GM23248 (cell line): ENCODE data around the gene SLC9B2. TPM values are rescaled to one million over a fixed set of nuclear protein-coding genes. Genes with fewer than 3 reads are reported as not detected.
"Not testable (repeated sequence)": the region's sequence is repeated elsewhere in the genome, so short reads cannot be mapped to it uniquely, and the experiment has no call there.

ENCODE experiments used
- DNase-seq: peaks from one replicate; pipeline ENCODE4 v3.0.0-alpha.2; 2015
- H2AFZ ChIP-seq: fragments of 200-600 bp; sonication (generic); 2 replicates; pipeline ENCODE4 v1.6.1; 2016; ENCODE audit warnings: antibody characterized with exemption
- H3F3A ChIP-seq: fragments of 200-600 bp; sonication (generic); 2 replicates; pipeline ENCODE4 v1.6.1; 2016; ENCODE audit warnings: mild to moderate bottlenecking, antibody characterized with exemption, mixed run types; ENCODE audit not compliant: insufficient read depth
- H3K27ac ChIP-seq: fragments of 200-600 bp; sonication (generic); 2 replicates; pipeline ENCODE4 v1.5.1; 2016; ENCODE audit warnings: mild to moderate bottlenecking
- H3K27me3 ChIP-seq: fragments of 200-600 bp; sonication (generic); replicated peaks from 2 replicates; pipeline ENCODE4 v1.6.1; 2016; ENCODE audit warnings: mild to moderate bottlenecking; ENCODE audit not compliant: insufficient read depth
- H3K36me3 ChIP-seq: fragments of 200-600 bp; sonication (generic); 2 replicates; pipeline ENCODE4 v1.6.1; 2016; ENCODE audit warnings: low read depth, mild to moderate bottlenecking
- H3K4me1 ChIP-seq: fragments of 200-600 bp; sonication (generic); 2 replicates; pipeline ENCODE4 v1.6.1; 2016; ENCODE audit warnings: mild to moderate bottlenecking; ENCODE audit not compliant: insufficient read depth
- H3K4me2 ChIP-seq: fragments of 200-600 bp; sonication (generic); one replicate; pipeline ENCODE4 v1.6.1; 2016; ENCODE audit warnings: mild to moderate bottlenecking; ENCODE audit not compliant: unreplicated experiment
- H3K4me3 ChIP-seq: fragments of 200-600 bp; sonication (generic); 2 replicates; pipeline ENCODE4 v1.5.1; 2016; ENCODE audit warnings: mild to moderate bottlenecking
- H3K79me2 ChIP-seq: fragments of 200-600 bp; sonication (generic); 2 replicates; pipeline ENCODE4 v1.6.1; 2016; ENCODE audit warnings: mild to moderate bottlenecking; ENCODE audit not compliant: insufficient read depth
- H3K9ac ChIP-seq: fragments of 200-600 bp; sonication (generic); 2 replicates; pipeline ENCODE4 v1.6.1; 2016; ENCODE audit warnings: mild to moderate bottlenecking
- H3K9me2 ChIP-seq: fragments of 200-600 bp; sonication (generic); 2 replicates; pipeline ENCODE4 v1.6.1; 2016; ENCODE audit warnings: mixed run types, mild to moderate bottlenecking, moderate library complexity; ENCODE audit not compliant: insufficient read depth
- H3K9me3 ChIP-seq: fragments of 200-600 bp; sonication (generic); one replicate; pipeline ENCODE4 v1.6.1; 2017; ENCODE audit warnings: low read depth
- H4K20me1 ChIP-seq: fragments of 200-600 bp; sonication (generic); 2 replicates; pipeline ENCODE4 v1.6.0; 2016; ENCODE audit not compliant: insufficient read depth
- EZH2 ChIP-seq: fragments of 200-600 bp; sonication (generic); IDR thresholded peaks from 2 replicates; pipeline ENCODE4 v1.6.1; 2018; ENCODE audit warnings: antibody characterized with exemption, mild to moderate bottlenecking; ENCODE audit not compliant: insufficient read depth, poor library complexity, severe bottlenecking
- EZH2phosphoT487 ChIP-seq: fragments of 200-600 bp; sonication (generic); IDR thresholded peaks from 2 replicates; pipeline ENCODE4 v1.6.1; 2018; ENCODE audit warnings: antibody characterized with exemption, moderate library complexity, mild to moderate bottlenecking, low read depth; ENCODE audit not compliant: insufficient read depth
- WGBS, 2 experiments: methylation state at CpG; one replicate each; pipeline ENCODE4 v1.1.6; 2015 to 2017; ENCODE audit warnings: low lambda C conversion rate in 2 of 2, low coverage in 1 of 2; ENCODE audit errors: missing lambda C conversion rate in 2 of 2; 5-methylcytosine and 5-hydroxymethylcytosine counted together
- in situ Hi-C: fragments of 300-500 bp; cut with MboI; formaldehyde crosslinking; loops from 2 replicates; pipeline ENCODE4 v1.15.0; 2020
- polyA plus RNA-seq: library from polyadenylated mRNA; unstranded; fragments of >200 nt; fragmentation: Nextera tagmentation; extraction: Ambion mirVana; gene quantifications from 2 replicates; pipeline ENCODE4 v1.2.1, GENCODE V29; 2016
- total RNA-seq: library from RNA; depleted of rRNA; stranded (reverse); fragments of >200 nt; shearing (Covaris generic); gene quantifications from 2 replicates; pipeline ENCODE4 v1.2.3, GENCODE V29; 2014

The SLC9B2 gene
- total and polyA plus RNA-seq, 2 experiments from 2014 or later, result 23.7 to 30.9 TPM

DNA sequence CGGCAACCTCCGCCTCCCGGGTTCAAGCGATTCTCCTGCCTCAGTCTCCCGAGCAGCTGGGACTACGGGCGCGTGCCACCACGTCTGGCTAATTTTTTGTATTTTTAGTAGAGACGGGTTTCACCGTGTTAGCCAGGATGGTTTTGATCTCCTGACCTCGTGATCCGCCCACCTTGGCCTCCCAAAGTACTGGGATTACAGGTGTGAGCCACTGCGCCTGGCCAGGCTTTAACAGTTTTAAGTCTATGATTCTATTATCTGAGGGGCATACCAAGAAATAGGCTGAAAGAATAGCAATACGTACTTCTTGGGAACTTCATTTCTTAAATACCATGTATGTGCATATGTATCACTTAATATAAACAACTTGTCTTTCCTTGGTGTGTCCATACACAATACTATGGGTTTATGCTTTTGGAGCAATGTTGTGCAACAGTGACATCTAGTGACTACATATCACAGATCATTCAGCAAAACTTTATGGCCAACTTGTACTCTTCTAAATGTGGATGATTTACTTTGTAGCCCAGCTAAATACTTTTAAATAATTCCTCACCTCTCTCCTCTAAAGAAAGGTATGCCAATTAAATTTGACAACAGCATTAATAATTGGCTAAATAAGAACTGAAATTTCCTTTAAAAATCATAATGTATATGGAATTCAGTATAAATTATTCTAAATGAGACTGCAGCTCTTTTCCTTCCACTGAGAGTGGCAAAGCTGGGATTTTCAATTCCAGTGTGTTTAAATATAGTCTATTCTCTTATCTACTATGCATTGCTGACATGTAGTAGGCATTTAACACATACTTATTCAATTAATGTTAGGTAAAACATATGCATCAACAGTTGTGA lies 67.5 kb downstream of the SLC9B2 start:
- no peak for TF ChIP-seq EZH2
- peak; percentile 76 for DNase-seq
- Histone ChIP-seq H4K20me1 (no peaks in the 10 kb centered on the region), H3F3A (peaks cover 15% of the 10 kb centered on the region; the same call in 1 of the 2 replicates), H3K4me3 (no peak overlapping the region), H3K79me2 (no peaks in the 10 kb centered on the region), H3K27ac (no peak overlapping the region), H2AFZ (no peak overlapping the region), H3K27me3 (no peaks in the 10 kb centered on the region), H3K9ac (no peak overlapping the region), H3K4me1 (peaks cover 13% of the 10 kb centered on the region), H3K36me3 (no peaks in the 10 kb centered on the region), H3K4me2 (no peak overlapping the region), H3K9me2 (no peaks in the 10 kb centered on the region), H3K9me3 (no peaks in the 10 kb centered on the region)
- in situ Hi-C loops, result loop anchor here (5.0 to 10.0 kb wide), 2 partner anchors 387 to 564 kb away; no protein-coding TSS in a partner anchor
- 70 to 77% methylated on average over 13 to 15 of the region's 15 CpGs for WGBS, 2 experiments

DNA sequence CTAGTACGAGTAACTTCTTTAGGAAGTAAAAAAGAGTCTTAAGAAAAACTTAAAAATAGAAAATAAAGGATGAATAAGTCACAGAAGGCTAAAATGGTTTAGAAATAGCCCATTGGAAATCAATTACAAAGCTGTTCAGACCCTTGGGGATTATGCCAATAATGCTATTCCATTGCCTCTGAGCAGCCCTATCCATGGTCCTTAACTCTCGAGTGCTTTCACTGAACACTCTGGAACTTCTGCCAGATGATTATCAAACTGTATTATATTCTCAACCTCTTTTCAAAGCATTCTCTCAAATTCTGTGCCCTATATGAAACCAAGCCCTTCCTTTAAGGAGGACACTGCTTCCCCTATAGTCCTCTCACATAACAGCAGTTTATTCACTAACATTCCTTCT lies 74.0 kb downstream of the SLC9B2 start:
- Histone ChIP-seq H3K9me2 (no peaks in the 10 kb centered on the region), H3F3A (no peaks in the 10 kb centered on the region), H3K9ac (no peak overlapping the region), H3K27ac (no peak overlapping the region), H3K4me2 (no peak overlapping the region), H3K27me3 (no peaks in the 10 kb centered on the region), H3K79me2 (no peaks in the 10 kb centered on the region), H3K4me1 (no peaks in the 10 kb centered on the region), H2AFZ (no peak overlapping the region), H3K4me3 (no peak overlapping the region), H4K20me1 (no peaks in the 10 kb centered on the region), H3K9me3 (no peaks in the 10 kb centered on the region), H3K36me3 (no peaks in the 10 kb centered on the region)
- 34 to 45% methylated on average over 2 of the region's 2 CpGs for WGBS, 2 experiments
- TF ChIP-seq EZH2phosphoT487, result no peak
- TF ChIP-seq EZH2, result no peak
- in situ Hi-C loops, result loop anchor here (10.0 kb wide), 1 partner anchor 558 kb away; no protein-coding TSS in a partner anchor
- peak; percentile 63 for DNase-seq

DNA sequence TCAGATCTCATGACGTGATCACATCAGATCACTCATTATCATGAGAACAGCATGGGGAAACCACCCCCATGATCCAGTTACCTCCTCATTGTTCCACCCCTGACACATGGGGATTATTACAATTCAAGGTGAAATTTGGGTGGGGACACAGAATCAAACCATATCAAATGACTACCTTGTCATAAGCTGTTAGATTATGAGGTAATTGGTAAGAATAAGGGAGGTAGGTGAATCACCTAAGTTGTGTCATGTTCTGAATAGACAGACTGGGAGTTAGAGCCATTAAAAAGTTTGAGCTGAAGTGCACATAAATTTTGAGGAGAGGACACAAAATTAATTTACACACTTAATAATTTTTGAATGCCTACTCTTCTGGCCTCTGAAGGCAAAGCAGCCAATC lies 81.8 kb downstream of the SLC9B2 start:
- in situ Hi-C loops, result no loop called here
- TF ChIP-seq EZH2, result no peak
- no peak for TF ChIP-seq EZH2phosphoT487
- 75 to 87% methylated on average over 1 of the region's 1 CpG for WGBS, 2 experiments
- Histone ChIP-seq H3K27me3 (no peaks in the 10 kb centered on the region), H2AFZ (no peak overlapping the region), H3K79me2 (no peaks in the 10 kb centered on the region), H3K4me1 (no peaks in the 10 kb centered on the region), H3F3A (no peaks in the 10 kb centered on the region), H3K4me2 (no peak overlapping the region), H3K9ac (no peak overlapping the region), H3K4me3 (no peak overlapping the region), H3K27ac (no peak overlapping the region), H4K20me1 (no peaks in the 10 kb centered on the region), H3K36me3 (no peaks in the 10 kb centered on the region), H3K9me2 (no peaks in the 10 kb centered on the region), H3K9me3 (no peaks in the 10 kb centered on the region)
- no peak for DNase-seq

DNA sequence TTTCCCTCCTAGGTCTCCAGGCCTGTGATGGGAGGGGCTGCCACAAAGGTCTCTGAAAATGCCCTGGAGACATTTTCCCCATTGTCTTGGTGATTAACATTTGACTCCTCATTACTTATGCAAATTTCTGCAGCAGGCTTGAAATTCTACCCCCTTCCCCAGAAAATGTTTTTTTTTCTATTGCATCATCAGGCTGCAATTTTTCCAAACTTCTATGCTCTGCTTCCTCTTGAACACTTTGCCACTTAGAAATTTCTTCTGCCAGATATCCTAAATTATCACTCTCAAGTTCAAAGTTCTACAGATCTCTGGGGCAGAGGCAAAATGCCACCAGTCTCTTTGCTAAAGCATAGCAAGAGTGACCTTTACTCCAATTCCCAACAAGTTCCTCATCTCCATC lies 82.6 kb downstream of the SLC9B2 start:
- H3K4me1 ChIP-seq, H3K4me3 ChIP-seq, in situ Hi-C loops, H3K79me2 ChIP-seq, H3K36me3 ChIP-seq, DNase-seq, H3K9ac ChIP-seq, H4K20me1 ChIP-seq, H3K27ac ChIP-seq, H3K9me2 ChIP-seq, H2AFZ ChIP-seq, H3F3A ChIP-seq, H3K9me3 ChIP-seq, H3K27me3 ChIP-seq, H3K4me2 ChIP-seq: not testable (repeated sequence)
